ENCODE data around the gene ADD3.

DNA sequence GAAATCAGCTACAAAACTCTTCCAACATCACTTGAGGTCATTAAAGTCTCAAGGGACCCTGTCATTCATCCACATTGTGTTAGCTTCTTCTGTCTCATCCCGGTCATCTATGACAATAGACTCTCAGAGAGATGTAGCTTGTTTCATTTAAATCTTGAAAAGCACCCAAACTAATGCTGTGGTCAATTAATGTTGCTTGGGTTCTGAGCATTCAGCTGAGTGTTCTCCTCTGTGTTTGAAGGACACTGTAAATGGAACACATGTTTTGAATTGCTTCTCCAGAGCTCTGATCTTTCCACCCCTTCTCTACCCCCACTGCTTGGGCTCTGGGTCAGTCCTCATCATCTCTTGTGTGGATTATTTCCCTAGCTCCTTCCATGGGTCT, 19.6 kb upstream of the ADD3 start:
- TF ChIP-seq NFRKB (IDR thresholded peaks at IDR 0.05) (no peak), SP1 (IDR thresholded peaks at IDR 0.05) (no peak), SUZ12 (IDR thresholded peaks at IDR 0.05) (no peak)
